GM06990 (cell line): Measurements from ENCODE around the gene PLA2G4D.

Experiments
- DNase-seq: peaks from one replicate; pipeline ENCODE4 v3.0.0-alpha.2; 2011; ENCODE audit not compliant: insufficient read length; ENCODE audit errors: extremely low read depth
- H3K27me3 ChIP-seq: replicated peaks from 2 replicates; pipeline ENCODE4 v1.6.0; 2011; ENCODE audit warnings: low read length; ENCODE audit not compliant: control insufficient read depth, insufficient read depth
- H3K36me3 ChIP-seq: 2 replicates; pipeline ENCODE4 v1.5.1; 2011; ENCODE audit warnings: low read length; ENCODE audit not compliant: control insufficient read depth, insufficient read depth
- H3K4me3 ChIP-seq: replicated peaks from 2 replicates; pipeline ENCODE4 v1.5.1; 2011; ENCODE audit warnings: low read depth, mild to moderate bottlenecking, control low read depth, low read length
- TF ChIP-seq, protein P1 (sequence below): IDR thresholded peaks from 2 replicates; pipeline ENCODE4 v1.5.1; 2011; ENCODE audit warnings: low read length, control low read depth, mild to moderate bottlenecking, inconsistent platforms; ENCODE audit not compliant: insufficient read depth, poor library complexity, severe bottlenecking

Gene PLA2G4D

DNA sequence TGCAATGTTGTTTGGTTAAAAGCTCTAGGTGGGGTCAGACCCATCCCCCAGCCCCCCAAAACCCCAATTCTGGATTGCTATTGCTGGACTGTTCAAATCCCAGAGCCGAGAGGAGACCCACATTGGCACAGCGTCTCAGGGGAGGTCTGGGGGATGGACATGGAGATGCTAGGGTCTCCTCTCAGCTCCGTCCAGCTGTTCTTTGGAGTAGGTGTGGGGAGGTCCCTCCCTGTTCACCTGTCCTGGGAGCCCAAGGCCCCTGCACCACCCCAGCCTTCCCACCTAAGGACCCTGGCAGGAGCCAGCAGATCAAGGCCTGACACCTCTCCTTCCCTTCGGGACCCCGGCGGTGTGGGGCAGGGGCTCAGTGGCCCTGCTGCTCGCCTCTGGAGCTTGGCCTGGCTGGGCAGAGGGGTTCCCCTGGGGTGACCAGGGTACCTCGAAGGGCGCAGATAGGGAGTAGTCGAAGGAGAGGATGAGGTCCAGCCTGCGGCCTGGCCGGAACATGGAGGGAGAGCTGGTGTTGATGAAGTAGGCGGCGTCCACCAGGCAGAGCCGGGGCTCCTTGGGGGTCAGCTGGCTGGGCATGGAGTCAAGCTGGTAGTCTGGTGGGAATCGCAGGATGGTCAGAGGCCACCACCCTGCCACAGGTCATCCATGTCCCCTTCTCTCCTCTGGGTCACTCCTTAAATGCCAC lies 23.9 kb downstream of the PLA2G4D start:
- DNase-seq = no peak
- no peaks in the 10 kb centered on the region for H3K36me3 ChIP-seq
- TF ChIP-seq, protein P1, sequence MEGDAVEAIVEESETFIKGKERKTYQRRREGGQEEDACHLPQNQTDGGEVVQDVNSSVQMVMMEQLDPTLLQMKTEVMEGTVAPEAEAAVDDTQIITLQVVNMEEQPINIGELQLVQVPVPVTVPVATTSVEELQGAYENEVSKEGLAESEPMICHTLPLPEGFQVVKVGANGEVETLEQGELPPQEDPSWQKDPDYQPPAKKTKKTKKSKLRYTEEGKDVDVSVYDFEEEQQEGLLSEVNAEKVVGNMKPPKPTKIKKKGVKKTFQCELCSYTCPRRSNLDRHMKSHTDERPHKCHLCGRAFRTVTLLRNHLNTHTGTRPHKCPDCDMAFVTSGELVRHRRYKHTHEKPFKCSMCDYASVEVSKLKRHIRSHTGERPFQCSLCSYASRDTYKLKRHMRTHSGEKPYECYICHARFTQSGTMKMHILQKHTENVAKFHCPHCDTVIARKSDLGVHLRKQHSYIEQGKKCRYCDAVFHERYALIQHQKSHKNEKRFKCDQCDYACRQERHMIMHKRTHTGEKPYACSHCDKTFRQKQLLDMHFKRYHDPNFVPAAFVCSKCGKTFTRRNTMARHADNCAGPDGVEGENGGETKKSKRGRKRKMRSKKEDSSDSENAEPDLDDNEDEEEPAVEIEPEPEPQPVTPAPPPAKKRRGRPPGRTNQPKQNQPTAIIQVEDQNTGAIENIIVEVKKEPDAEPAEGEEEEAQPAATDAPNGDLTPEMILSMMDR = no peak

DNA sequence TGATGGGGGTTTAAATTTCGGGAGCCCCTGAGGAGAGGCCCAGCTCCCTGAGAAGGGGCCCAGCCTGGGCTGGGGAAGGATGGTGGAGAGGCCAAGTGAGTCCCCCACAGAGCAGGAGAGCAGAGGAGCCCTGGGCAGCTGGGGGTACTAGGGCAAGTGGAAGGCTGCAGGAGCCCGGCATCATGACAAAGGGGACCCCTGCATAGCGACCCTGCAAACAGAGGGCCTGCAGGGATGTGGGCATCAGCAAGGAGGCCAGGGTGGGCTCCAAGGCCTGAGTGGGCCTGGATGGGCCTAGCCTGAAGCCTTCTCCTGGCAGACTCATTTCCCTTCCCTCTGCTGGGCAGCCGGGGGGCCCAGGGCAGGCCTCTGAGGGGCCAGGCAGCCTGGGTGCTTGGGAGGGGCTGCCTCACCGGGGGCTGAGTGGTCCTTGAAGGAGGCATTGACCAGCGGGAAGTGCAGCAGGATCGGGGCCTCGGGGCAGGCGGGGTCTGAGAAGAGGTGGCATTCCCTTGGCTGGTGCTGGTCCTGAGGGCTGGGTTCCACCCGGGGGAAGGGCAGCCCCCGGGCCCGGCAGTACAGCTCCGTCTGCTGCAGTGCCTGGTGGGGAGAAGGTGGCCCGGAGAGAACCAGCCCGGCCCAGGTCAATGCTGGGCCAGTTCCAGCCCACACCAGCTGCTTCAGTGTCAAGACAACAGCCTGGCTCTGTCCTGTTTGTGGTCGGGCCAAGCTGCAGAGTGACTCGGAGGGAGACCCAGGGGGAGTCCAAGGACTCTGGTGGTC lies 24.7 kb downstream of the PLA2G4D start:
- DNase-seq = no peak
- Histone ChIP-seq H3K27me3 (no peaks in the 10 kb centered on the region; the same call in 1 of the 2 replicates), H3K36me3 (no peaks in the 10 kb centered on the region), H3K4me3 (no peak overlapping the region)
- TF ChIP-seq, protein P1 = no peak

More for the DNA sequence above, 23.9 kb downstream of the PLA2G4D start:
- Histone ChIP-seq H3K4me3 (no peak overlapping the region), H3K27me3 (no peaks in the 10 kb centered on the region; the same call in 1 of the 2 replicates)

DNA sequence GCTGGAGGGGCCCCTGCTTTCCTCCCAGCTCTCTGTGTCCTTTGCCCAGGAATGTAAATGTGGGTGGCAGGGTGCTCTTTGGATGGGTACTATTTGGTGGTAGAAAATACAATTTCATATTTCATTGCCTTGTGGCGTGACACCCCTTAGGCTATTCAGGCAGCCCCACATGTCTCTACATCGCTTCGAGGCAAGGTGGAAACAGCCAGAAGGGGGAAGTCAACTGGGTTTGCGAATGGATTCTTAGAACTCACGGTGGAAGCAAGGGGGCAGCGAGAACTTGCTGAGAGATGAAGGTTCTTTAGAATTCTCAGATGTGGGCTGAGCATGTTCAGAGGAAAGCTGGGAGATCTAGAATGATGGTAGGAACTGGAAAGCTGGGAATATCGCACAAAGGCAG lies 25.3 kb downstream of the PLA2G4D start:
- Histone ChIP-seq H3K36me3 (no peaks in the 10 kb centered on the region), H3K27me3 (no peaks in the 10 kb centered on the region; the same call in 1 of the 2 replicates), H3K4me3 (no peak overlapping the region)
- no peak for DNase-seq
- TF ChIP-seq, protein P1 = no peak

DNA sequence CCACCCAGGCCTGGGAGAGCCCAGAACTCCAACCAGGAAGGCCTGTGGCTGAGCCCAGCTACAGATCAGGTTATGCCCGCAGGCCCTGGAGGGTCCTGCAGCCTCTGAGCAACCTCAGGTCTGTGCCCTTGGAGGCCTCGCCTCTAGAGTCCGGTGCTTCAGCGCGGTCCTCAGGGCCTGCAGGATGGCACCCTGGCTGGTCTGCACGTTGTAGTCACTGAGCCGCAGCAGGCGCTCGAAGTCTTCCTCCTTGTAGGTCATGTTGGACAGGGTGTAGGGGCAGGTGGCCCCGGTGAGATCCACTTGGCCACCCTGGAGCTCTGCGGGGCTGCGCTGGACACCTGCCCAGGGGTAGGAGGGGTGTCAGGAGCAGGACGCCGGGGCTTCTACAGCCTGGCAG lies 25.8 kb downstream of the PLA2G4D start:
- DNase-seq = no peak
- Histone ChIP-seq H3K36me3 (no peaks in the 10 kb centered on the region), H3K4me3 (no peak overlapping the region), H3K27me3 (no peaks in the 10 kb centered on the region; the same call in 1 of the 2 replicates)
- TF ChIP-seq, protein P1 = no peak

DNA sequence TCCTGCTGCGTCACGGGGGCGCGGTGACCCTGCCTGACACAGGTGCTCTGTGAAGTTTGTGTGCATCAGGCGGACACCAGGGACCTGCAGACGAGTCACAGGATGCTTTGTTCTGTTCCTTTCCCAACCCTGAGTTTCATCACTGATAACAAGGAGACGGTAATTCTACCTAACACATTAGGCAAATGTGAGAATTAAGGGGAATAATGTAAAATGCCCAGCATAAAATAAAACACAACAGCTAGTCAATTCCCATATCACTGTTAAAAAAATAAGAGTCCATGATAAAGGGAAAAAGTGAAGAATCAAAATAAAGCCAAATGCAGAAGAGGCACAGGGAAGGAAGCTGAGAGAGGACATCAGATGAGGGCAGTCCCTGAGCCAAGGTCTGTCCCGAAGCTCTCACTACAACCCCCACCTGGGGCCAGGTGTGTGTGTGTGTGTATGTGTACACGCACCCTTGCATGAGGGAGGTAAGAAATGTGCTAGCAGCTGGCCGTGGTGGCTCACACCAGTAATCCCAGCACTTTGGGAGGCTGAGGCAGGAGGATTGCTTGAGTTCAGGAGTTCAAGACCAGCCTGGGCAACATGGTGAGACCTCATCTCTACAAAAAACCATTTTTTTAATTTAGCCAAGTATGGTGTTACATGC lies 27.5 kb downstream of the PLA2G4D start:
- DNase-seq = no peak
- Histone ChIP-seq H3K4me3 (no peak overlapping the region), H3K36me3 (no peaks in the 10 kb centered on the region), H3K27me3 (no peaks in the 10 kb centered on the region; the same call in 1 of the 2 replicates)
- TF ChIP-seq, protein P1 = no peak
